HepG2 (cell line): ENCODE results near the gene CTRL. TPM values are rescaled to one million over a fixed set of nuclear protein-coding genes. Genes with fewer than 3 reads are reported as not detected.

Experiments used
- ARHGAP35 ChIP-seq: sonication (generic); formaldehyde crosslinking; IDR thresholded peaks from 2 replicates; pipeline ENCODE4 v1.9.0; 2022; ENCODE audit warnings: mild to moderate bottlenecking, inconsistent platforms, moderate library complexity, missing genetic modification reagents, borderline replicate concordance
- CEBPB ChIP-seq: IDR thresholded peaks from 2 replicates; pipeline ENCODE4 v1.6.1; 2011; ENCODE audit warnings: low read depth, low read length, improper control_type of control experiment, borderline replicate concordance
- EEA1 ChIP-seq: sonication (generic); formaldehyde crosslinking; IDR thresholded peaks from 2 replicates; pipeline ENCODE4 v1.5.1; 2020; ENCODE audit warnings: mild to moderate bottlenecking, missing genetic modification reagents, borderline replicate concordance
- FLYWCH1 ChIP-seq: sonication (generic); formaldehyde crosslinking; IDR thresholded peaks from 2 replicates; pipeline ENCODE4 v1.8.1; 2023; ENCODE audit warnings: mild to moderate bottlenecking, missing genetic modification reagents
- FOSL2 ChIP-seq: sonication (generic); formaldehyde crosslinking; IDR thresholded peaks from 2 replicates; pipeline ENCODE4 v1.4.0; 2020; ENCODE audit warnings: missing genetic modification reagents
- FOXJ3 ChIP-seq: sonication (generic); formaldehyde crosslinking; IDR thresholded peaks from 2 replicates; pipeline ENCODE4 v1.4.0; 2020; ENCODE audit warnings: missing genetic modification reagents, mild to moderate bottlenecking, borderline replicate concordance
- HHEX ChIP-seq: IDR thresholded peaks from 2 replicates; pipeline ENCODE4 v1.6.1; 2016; ENCODE audit warnings: control low read depth
- HNRNPH1 ChIP-seq: fragments of 200-400 bp; formaldehyde crosslinking; optimal IDR thresholded peaks from 2 replicates; pipeline ENCODE3; 2017; ENCODE audit warnings: mild to moderate bottlenecking, low read depth, low read length
- KDM5B ChIP-seq: sonication (generic); formaldehyde crosslinking; IDR thresholded peaks from 2 replicates; pipeline ENCODE4 v1.4.0; 2020; ENCODE audit warnings: missing genetic modification reagents, mild to moderate bottlenecking, borderline replicate concordance
- MAZ ChIP-seq, 2 experiments: sonication (generic) in 1 of 2; formaldehyde crosslinking in 1 of 2; IDR thresholded peaks; 2 replicates each; pipeline versions ENCODE4 v1.5.0 to v1.6.1; 2012 to 2020; ENCODE audit warnings: low read depth in 2 of 2, mild to moderate bottlenecking in 2 of 2, borderline replicate concordance in 1 of 2, improper control_type of control experiment in 1 of 2, low read length in 1 of 2, missing genetic modification reagents in 1 of 2, moderate library complexity in 1 of 2
- MXI1 ChIP-seq: IDR thresholded peaks from 3 replicates; pipeline ENCODE4 v1.6.1; 2012; ENCODE audit warnings: low read depth, low read length, inconsistent platforms, borderline replicate concordance
- NFE2 ChIP-seq: sonication (generic); formaldehyde crosslinking; IDR thresholded peaks from 2 replicates; pipeline ENCODE4 v1.4.0; 2020; ENCODE audit warnings: missing genetic modification reagents
- RAD21 ChIP-seq: fragments of 450-650 bp; formaldehyde crosslinking; IDR thresholded peaks from 2 replicates; pipeline ENCODE4 v1.5.0; 2020; ENCODE audit warnings: mild to moderate bottlenecking
- RFX1 ChIP-seq: fragments of 450-650 bp; IDR thresholded peaks from 2 replicates; pipeline ENCODE4 v1.6.1; 2017
- RFXANK ChIP-seq: IDR thresholded peaks from 2 replicates; pipeline ENCODE4 v1.6.1; 2016
- TARDBP ChIP-seq: sonication (generic); formaldehyde crosslinking; IDR thresholded peaks from 2 replicates; pipeline ENCODE4 v1.8.0; 2022; ENCODE audit warnings: mild to moderate bottlenecking, missing genetic modification reagents
- TCF12 ChIP-seq, 2 experiments: fragments of 450-650 bp in 1 of 2; sonication (generic) in 1 of 2; formaldehyde crosslinking in 1 of 2; IDR thresholded peaks; 2 replicates each; pipeline versions ENCODE4 v1.6.1 to v1.8.0; 2017 to 2022; ENCODE audit warnings: antibody characterized with exemption in 1 of 2, mild to moderate bottlenecking in 1 of 2, missing genetic modification reagents in 1 of 2, moderate library complexity in 1 of 2
- TRIM24 ChIP-seq: sonication (generic); formaldehyde crosslinking; IDR thresholded peaks from 2 replicates; pipeline ENCODE4 v1.8.0; 2022; ENCODE audit warnings: mild to moderate bottlenecking, missing genetic modification reagents
- ZBTB38 ChIP-seq: sonication (generic); formaldehyde crosslinking; IDR thresholded peaks from 2 replicates; pipeline ENCODE4 v1.5.1; 2020; ENCODE audit warnings: mild to moderate bottlenecking, missing genetic modification reagents
- ZFP1 ChIP-seq: IDR thresholded peaks from 2 replicates; pipeline ENCODE4 v1.6.1; 2016
- ZNF224 ChIP-seq: sonication (generic); formaldehyde crosslinking; IDR thresholded peaks from 2 replicates; pipeline ENCODE4 v1.5.0; 2020; ENCODE audit warnings: mild to moderate bottlenecking, missing genetic modification reagents
- ZNF317 ChIP-seq: sonication (generic); formaldehyde crosslinking; IDR thresholded peaks from 2 replicates; pipeline ENCODE4 v1.5.0; 2020; ENCODE audit warnings: mild to moderate bottlenecking, missing genetic modification reagents
- ZNF367 ChIP-seq: sonication (generic); formaldehyde crosslinking; IDR thresholded peaks from 2 replicates; pipeline ENCODE4 v1.4.0; 2020; ENCODE audit warnings: missing genetic modification reagents, borderline replicate concordance
- polyA plus RNA-seq, 8 experiments: library from polyadenylated mRNA; depleted of rRNA in 3 of 8; stranded (reverse) in 7 of 8; unstranded in 1 of 8; fragments of >200 nt; fragmentation: Illumina TruSeq in 4 of 8; extraction: Trizol in 4 of 8; gene quantifications; 2 replicates each; pipeline versions ENCODE4 v1.2.1 to v1.2.3, GENCODE V29; 2011 to 2016; ENCODE audit warnings: low read depth in 4 of 8, missing spikeins in 1 of 8, mixed read lengths in 1 of 8; ENCODE audit not compliant: insufficient read depth in 1 of 8
- total RNA-seq, 5 experiments: library from RNA; depleted of rRNA; stranded (reverse); fragments of >200 nt; fragmentation: Illumina TruSeq; extraction: Trizol; gene quantifications; 2 replicates each; pipeline ENCODE4 v1.2.3, GENCODE V29; 2016; ENCODE audit warnings: low read depth in 1 of 5
- TF ChIP-seq, protein P1 (sequence below): sonication (generic); formaldehyde crosslinking; IDR thresholded peaks from 2 replicates; pipeline ENCODE4 v1.8.1; 2023; ENCODE audit warnings: mild to moderate bottlenecking, inconsistent platforms, moderate library complexity, missing genetic modification reagents, borderline replicate concordance
- TF ChIP-seq, protein P2 (sequence below): sonication (generic); formaldehyde crosslinking; IDR thresholded peaks from 2 replicates; pipeline ENCODE4 v1.8.0; 2022; ENCODE audit warnings: mild to moderate bottlenecking, missing genetic modification reagents, borderline replicate concordance
- TF ChIP-seq, protein P3 (sequence below): sonication (generic); formaldehyde crosslinking; IDR thresholded peaks from 2 replicates; pipeline ENCODE4 v1.5.1; 2020; ENCODE audit warnings: missing genetic modification reagents, mild to moderate bottlenecking, borderline replicate concordance
- TF ChIP-seq, protein P4 (sequence below): sonication (generic); formaldehyde crosslinking; IDR thresholded peaks from 2 replicates; pipeline ENCODE4 v1.4.0; 2020; ENCODE audit warnings: mild to moderate bottlenecking, missing genetic modification reagents

CTRL gene
- total and polyA plus RNA-seq, 2 of the 13 experiments (the other 11 are each of a cell fraction or from before 2014, with no cell fraction given) = 1.9 to 2.7 TPM

DNA sequence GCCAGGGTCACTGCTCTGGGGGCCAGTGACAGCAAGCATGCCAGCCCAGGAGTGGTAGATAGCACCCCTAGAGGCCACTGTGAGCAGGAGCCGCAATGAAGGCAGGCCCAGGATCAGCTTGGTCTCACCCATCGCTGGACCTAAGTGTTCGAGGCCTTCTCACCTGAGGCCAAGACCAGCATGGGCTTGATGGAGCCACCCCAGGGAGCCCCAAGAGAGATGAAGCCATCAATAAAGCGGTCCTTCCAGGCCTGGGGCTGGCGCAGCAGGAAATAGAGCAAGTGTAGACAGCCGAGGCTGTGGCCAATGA, 10.5 kb upstream of the CTRL start (continued):
- no peak for TF ChIP-seq MAZ (IDR thresholded peaks at IDR 0.05; ENCODE audit: borderline replicate concordance, low read depth, low read length)
- peak; percentile 61; the same call in 1 of the 2 replicates for TF ChIP-seq MAZ (CRISPR knock-in tag; IDR thresholded peaks at IDR 0.05; ENCODE audit: low read depth)
- no peak for TF ChIP-seq TCF12 (IDR thresholded peaks at IDR 0.05)
- TF ChIP-seq TCF12 (CRISPR knock-in tag; IDR thresholded peaks at IDR 0.05) = no peak
- no peak for TF ChIP-seq ZNF367 (CRISPR knock-in tag)
- TF ChIP-seq HNRNPH1 = no peak
- TF ChIP-seq ZBTB38 = peak; percentile 92; the same call in 1 of the 2 replicates
- no peak for TF ChIP-seq NFE2 (CRISPR knock-in tag)
- TF ChIP-seq FOSL2 (CRISPR knock-in tag) = no peak; the same call in 1 of the 2 replicates
- TF ChIP-seq HHEX (CRISPR knock-in tag) = 0 out of 2 replicates have a peak, but pooled peaks have one; percentile 3
- no peak for TF ChIP-seq EEA1 (CRISPR knock-in tag)
- TF ChIP-seq RFX1 = no peak
- no peak for TF ChIP-seq CEBPB
- TF ChIP-seq ZNF317 (CRISPR knock-in tag) = peak; percentile 30; the same call in 1 of the 2 replicates
- TF ChIP-seq RFXANK (CRISPR knock-in tag) = no peak
- peak; percentile 16; the same call in 1 of the 2 replicates for TF ChIP-seq ZNF224 (CRISPR knock-in tag)
- TF ChIP-seq TARDBP = peak; percentile 39; the same call in 1 of the 2 replicates
- no peak for TF ChIP-seq FLYWCH1
- TF ChIP-seq FOXJ3 (CRISPR knock-in tag) = no peak
- peak; percentile 53; the same call in 1 of the 2 replicates for TF ChIP-seq RAD21 (CRISPR knock-in tag)
- TF ChIP-seq, protein P1, sequence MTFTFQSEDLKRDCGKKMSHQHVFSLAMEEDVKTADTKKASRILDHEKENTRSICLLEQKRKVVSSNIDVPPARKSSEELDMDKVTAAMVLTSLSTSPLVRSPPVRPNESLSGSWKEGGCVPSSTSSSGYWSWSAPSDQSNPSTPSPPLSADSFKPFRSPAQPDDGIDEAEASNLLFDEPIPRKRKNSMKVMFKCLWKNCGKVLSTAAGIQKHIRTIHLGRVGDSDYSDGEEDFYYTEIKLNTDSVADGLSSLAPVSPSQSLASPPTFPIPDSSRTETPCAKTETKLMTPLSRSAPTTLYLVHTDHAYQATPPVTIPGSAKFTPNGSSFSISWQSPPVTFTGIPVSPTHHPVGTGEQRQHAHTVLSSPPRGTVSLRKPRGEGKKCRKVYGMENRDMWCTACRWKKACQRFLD (CRISPR knock-in tag) = no peak
- no peak for TF ChIP-seq ZFP1 (CRISPR knock-in tag)
- TF ChIP-seq, protein P2, sequence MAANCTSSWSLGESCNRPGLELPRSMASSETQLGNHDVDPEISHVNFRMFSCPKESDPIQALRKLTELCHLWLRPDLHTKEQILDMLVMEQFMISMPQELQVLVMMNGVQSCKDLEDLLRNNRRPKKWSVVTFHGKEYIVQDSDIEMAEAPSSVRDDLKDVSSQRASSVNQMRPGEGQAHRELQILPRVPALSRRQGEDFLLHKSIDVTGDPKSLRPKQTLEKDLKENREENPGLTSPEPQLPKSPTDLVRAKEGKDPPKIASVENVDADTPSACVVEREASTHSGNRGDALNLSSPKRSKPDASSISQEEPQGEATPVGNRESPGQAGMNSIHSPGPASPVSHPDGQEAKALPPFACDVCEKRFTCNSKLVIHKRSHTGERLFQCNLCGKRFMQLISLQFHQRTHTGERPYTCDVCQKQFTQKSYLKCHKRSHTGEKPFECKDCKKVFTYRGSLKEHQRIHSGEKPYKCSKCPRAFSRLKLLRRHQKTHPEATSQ = no peak
- TF ChIP-seq, protein P3, sequence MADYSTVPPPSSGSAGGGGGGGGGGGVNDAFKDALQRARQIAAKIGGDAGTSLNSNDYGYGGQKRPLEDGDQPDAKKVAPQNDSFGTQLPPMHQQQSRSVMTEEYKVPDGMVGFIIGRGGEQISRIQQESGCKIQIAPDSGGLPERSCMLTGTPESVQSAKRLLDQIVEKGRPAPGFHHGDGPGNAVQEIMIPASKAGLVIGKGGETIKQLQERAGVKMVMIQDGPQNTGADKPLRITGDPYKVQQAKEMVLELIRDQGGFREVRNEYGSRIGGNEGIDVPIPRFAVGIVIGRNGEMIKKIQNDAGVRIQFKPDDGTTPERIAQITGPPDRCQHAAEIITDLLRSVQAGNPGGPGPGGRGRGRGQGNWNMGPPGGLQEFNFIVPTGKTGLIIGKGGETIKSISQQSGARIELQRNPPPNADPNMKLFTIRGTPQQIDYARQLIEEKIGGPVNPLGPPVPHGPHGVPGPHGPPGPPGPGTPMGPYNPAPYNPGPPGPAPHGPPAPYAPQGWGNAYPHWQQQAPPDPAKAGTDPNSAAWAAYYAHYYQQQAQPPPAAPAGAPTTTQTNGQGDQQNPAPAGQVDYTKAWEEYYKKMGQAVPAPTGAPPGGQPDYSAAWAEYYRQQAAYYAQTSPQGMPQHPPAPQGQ (CRISPR knock-in tag) = no peak
- TF ChIP-seq KDM5B (CRISPR knock-in tag) = 0 out of 2 replicates have a peak, but pooled peaks have one; percentile 10
- TF ChIP-seq, protein P4, sequence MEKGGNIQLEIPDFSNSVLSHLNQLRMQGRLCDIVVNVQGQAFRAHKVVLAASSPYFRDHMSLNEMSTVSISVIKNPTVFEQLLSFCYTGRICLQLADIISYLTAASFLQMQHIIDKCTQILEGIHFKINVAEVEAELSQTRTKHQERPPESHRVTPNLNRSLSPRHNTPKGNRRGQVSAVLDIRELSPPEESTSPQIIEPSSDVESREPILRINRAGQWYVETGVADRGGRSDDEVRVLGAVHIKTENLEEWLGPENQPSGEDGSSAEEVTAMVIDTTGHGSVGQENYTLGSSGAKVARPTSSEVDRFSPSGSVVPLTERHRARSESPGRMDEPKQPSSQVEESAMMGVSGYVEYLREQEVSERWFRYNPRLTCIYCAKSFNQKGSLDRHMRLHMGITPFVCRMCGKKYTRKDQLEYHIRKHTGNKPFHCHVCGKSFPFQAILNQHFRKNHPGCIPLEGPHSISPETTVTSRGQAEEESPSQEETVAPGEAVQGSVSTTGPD (CRISPR knock-in tag) = no peak
- peak; percentile 56; the same call in 1 of the 3 replicates for TF ChIP-seq MXI1
- TF ChIP-seq ARHGAP35 (CRISPR knock-in tag) = no peak
- no peak for TF ChIP-seq TRIM24 (CRISPR knock-in tag)
